PC-9 (cell line): ENCODE data around the gene NHSL1. TPM values are rescaled to one million over a fixed set of nuclear protein-coding genes. Genes with fewer than 3 reads are reported as not detected.
"Not testable (repeated sequence)": the region's sequence is repeated elsewhere in the genome, so short reads cannot be mapped to it uniquely, and the experiment has no call there.

Experiments
- BruUV-seq: library from RNA; stranded (reverse); fragments of 400-500 nt; replicated peaks from 2 replicates; lab custom pipeline; 2021; lab: Mats Ljungman, UMichigan
- CTCF ChIA-PET: fragments of 300-600 bp; sonication (Branson Sonifier 250); formaldehyde crosslinking; loops from one replicate; lab custom pipeline; 2022; ENCODE audit warnings: antibody characterized with exemption; lab: Charles Lee
- POLR2A ChIA-PET: fragments of 300-600 bp; sonication (Branson Sonifier 250); formaldehyde crosslinking; loops from one replicate; lab custom pipeline; 2022; ENCODE audit warnings: antibody characterized with exemption; ENCODE audit not compliant: unreplicated experiment; lab: Charles Lee
- DNase-seq, 2 experiments: peaks; one replicate each; pipeline versions ENCODE4 v3.0.0 to v3.0.0-alpha.2; 2015 to 2022; ENCODE audit warnings: mixed read lengths in 1 of 2
- H2AFZ ChIP-seq: fragments of 200-600 bp; sonication (generic); 2 replicates; pipeline ENCODE4 v1.8.1; 2017; ENCODE audit warnings: antibody characterized with exemption
- H3F3A ChIP-seq: fragments of 200-600 bp; sonication (generic); 2 replicates; pipeline ENCODE4 v1.8.1; 2017; ENCODE audit warnings: antibody characterized with exemption, mild to moderate bottlenecking, low read depth; ENCODE audit not compliant: insufficient read depth
- H3K27ac ChIP-seq: fragments of 200-600 bp; sonication (generic); 2 replicates; pipeline ENCODE4 v1.6.1; 2016; ENCODE audit warnings: mixed run types
- H3K27me3 ChIP-seq: fragments of 200-600 bp; sonication (generic); 2 replicates; pipeline ENCODE4 v1.6.1; 2016; ENCODE audit warnings: low read depth, mixed run types; ENCODE audit not compliant: insufficient read depth
- H3K36me3 ChIP-seq: fragments of 200-600 bp; sonication (generic); 2 replicates; pipeline ENCODE4 v1.6.1; 2016; ENCODE audit warnings: low read depth, mixed run types
- H3K4me1 ChIP-seq: fragments of 200-600 bp; sonication (generic); replicated peaks from 2 replicates; pipeline ENCODE4 v1.6.1; 2016; ENCODE audit warnings: mixed run types; ENCODE audit not compliant: insufficient read depth
- H3K4me2 ChIP-seq: fragments of 200-600 bp; sonication (generic); 2 replicates; pipeline ENCODE4 v1.6.1; 2017; ENCODE audit warnings: mixed run types
- H3K4me3 ChIP-seq: fragments of 200-600 bp; sonication (generic); 2 replicates; pipeline ENCODE4 v1.6.1; 2016; ENCODE audit warnings: mixed run types
- H3K79me2 ChIP-seq: fragments of 200-600 bp; sonication (generic); 2 replicates; pipeline ENCODE4 v1.6.1; 2017; ENCODE audit warnings: low read depth, mixed run types
- H3K9me2 ChIP-seq: fragments of 200-600 bp; sonication (generic); 2 replicates; pipeline ENCODE4 v1.8.1; 2017; ENCODE audit warnings: mild to moderate bottlenecking; ENCODE audit not compliant: insufficient read depth
- H3K9me3 ChIP-seq: fragments of 200-600 bp; sonication (generic); 2 replicates; pipeline ENCODE4 v1.8.1; 2016; ENCODE audit warnings: low read depth; ENCODE audit not compliant: insufficient read depth
- H4K20me1 ChIP-seq: fragments of 200-600 bp; sonication (generic); 2 replicates; pipeline ENCODE4 v1.8.1; 2017; ENCODE audit not compliant: insufficient read depth
- EZH2 ChIP-seq: fragments of 200-600 bp; sonication (generic); IDR thresholded peaks from 2 replicates; pipeline ENCODE4 v1.8.0; 2017; ENCODE audit warnings: antibody characterized with exemption, low read depth
- intact Hi-C: fragments of 100-400 bp; cut with micrococcal nuclease; formaldehyde crosslinking; loops from one replicate; pipeline ENCODE4 v1.10.0; 2022; ENCODE audit not compliant: unreplicated experiment
- total RNA-seq: library from RNA; stranded (reverse); gene quantifications from 2 replicates; pipeline ENCODE4 v1.2.3, GENCODE V29; 2021
- TF ChIP-seq, protein P1 (sequence below): fragments of 200-600 bp; sonication (generic); conservative IDR thresholded peaks from 2 replicates; pipeline ENCODE4 v1.6.1; 2017; ENCODE audit warnings: mixed run types, antibody characterized with exemption, mild to moderate bottlenecking, moderate library complexity

NHSL1 gene
- total RNA-seq, 1 experiment from 2014 or later = 17.5 TPM

DNA sequence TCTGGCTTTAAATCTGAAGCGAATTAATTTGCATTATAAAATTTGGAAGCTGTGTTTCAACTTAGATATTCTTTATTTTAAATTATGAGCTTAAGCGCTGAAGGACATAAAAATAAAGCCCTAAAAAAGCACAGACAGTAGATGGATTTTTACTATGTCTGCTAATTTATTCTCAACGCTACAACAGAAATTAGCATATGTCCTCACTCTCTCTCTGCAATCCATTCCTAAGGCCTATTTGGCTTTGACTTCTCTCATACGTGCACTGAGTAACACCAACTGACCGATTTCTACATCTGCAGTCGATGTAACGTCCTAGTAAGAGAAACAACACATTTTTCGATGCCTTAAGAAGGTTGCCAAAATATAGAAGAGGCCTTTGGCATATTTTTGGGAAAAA, 71.6 kb downstream of the NHSL1 start:
- no peak overlapping the region for H3K4me2 ChIP-seq
- intact Hi-C loops = loop anchor here (2.0 kb wide), 2 partner anchors 81 to 311 kb away; no protein-coding TSS in a partner anchor
- H3K9me2 ChIP-seq = no peaks in the 10 kb centered on the region
- no peaks in the 10 kb centered on the region for H3K79me2 ChIP-seq
- BruUV-seq = no TSS peak
- CTCF ChIA-PET = interaction anchor here (0.7 kb wide), 1 partner anchor 258 kb away, joined by 4 read pairs; no protein-coding TSS in a partner anchor
- H3K4me3 ChIP-seq = no peak overlapping the region
- no peaks in the 10 kb centered on the region for H3K9me3 ChIP-seq
- no peaks in the 10 kb centered on the region for H3K36me3 ChIP-seq
- no peaks in the 10 kb centered on the region for H3K27me3 ChIP-seq
- POLR2A ChIA-PET = no interaction called here
- H3K4me1 ChIP-seq = peaks cover 8% of the 10 kb centered on the region; the same call in 1 of the 2 replicates
- no peak overlapping the region for H2AFZ ChIP-seq
- H3F3A ChIP-seq = peaks cover 8% of the 10 kb centered on the region
- H4K20me1 ChIP-seq = no peaks in the 10 kb centered on the region
- TF ChIP-seq, protein P1, sequence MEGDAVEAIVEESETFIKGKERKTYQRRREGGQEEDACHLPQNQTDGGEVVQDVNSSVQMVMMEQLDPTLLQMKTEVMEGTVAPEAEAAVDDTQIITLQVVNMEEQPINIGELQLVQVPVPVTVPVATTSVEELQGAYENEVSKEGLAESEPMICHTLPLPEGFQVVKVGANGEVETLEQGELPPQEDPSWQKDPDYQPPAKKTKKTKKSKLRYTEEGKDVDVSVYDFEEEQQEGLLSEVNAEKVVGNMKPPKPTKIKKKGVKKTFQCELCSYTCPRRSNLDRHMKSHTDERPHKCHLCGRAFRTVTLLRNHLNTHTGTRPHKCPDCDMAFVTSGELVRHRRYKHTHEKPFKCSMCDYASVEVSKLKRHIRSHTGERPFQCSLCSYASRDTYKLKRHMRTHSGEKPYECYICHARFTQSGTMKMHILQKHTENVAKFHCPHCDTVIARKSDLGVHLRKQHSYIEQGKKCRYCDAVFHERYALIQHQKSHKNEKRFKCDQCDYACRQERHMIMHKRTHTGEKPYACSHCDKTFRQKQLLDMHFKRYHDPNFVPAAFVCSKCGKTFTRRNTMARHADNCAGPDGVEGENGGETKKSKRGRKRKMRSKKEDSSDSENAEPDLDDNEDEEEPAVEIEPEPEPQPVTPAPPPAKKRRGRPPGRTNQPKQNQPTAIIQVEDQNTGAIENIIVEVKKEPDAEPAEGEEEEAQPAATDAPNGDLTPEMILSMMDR = no peak
- no peak for TF ChIP-seq EZH2
- no peak overlapping the region for H3K27ac ChIP-seq
- no peak for DNase-seq

DNA sequence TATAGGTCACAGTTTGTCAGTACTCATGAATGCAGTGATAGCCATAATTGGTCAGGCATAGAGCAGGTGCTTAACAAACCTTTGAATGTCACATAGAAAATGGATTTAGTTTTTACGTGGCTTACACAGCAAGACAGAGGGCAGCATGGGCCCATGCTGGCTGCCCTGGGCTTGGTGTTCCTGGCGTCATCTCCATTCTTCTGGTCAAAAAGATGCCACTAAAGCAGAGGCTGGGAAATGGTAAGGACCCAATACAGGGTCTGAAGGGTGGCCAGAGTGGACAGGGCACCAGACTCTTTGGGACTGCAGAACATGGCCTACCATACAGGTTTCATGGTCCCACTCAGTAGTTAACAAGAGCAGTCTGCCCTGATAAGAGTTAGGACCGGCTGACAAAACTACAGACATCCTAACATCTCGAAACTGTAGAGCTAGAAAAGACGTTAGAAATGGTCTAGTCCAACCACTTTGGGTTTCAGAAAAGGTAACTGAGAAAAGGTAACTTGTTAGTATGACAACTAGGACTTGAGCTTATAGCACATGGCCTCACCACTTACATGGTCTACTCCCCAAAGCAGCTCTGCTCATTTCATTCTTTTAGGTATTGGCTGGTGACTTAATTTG, 72.7 kb downstream of the NHSL1 start:
- Histone ChIP-seq H3K9me3 (no peaks in the 10 kb centered on the region), H3K9me2 (no peaks in the 10 kb centered on the region), H3K4me1 (peaks cover 10% of the 10 kb centered on the region; the same call in 1 of the 2 replicates), H3K27ac (no peak overlapping the region), H2AFZ (no peak overlapping the region), H3K4me2 (no peak overlapping the region), H3K79me2 (no peaks in the 10 kb centered on the region), H4K20me1 (no peaks in the 10 kb centered on the region), H3F3A (peaks cover 8% of the 10 kb centered on the region), H3K36me3 (no peaks in the 10 kb centered on the region), H3K4me3 (no peak overlapping the region), H3K27me3 (no peaks in the 10 kb centered on the region)
- no peak for TF ChIP-seq EZH2
- TF ChIP-seq, protein P1 = no peak
- no TSS peak for BruUV-seq
- ChIA-PET POLR2A (no interaction called here), CTCF (no interaction called here)
- no peak for DNase-seq
- intact Hi-C loops = no loop called here

DNA sequence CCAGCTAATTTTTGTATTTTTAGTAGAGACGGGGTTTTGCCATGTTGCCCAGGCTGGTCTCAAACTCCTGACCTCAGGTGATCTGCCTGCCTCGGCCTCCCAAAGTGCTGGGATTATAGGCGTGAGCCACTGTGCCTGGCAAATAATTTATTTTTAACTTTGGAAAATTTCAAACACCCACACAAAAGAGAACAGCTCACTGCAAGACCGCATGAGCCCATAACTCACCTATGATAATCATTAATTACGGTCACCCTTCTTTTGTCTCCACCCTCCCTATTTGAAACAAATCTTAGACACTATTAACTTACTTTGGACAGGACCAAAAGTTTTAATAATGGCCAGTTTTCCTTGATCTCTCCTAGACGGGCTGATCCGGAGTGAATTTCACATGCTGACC, 74.0 kb downstream of the NHSL1 start:
- H4K20me1 ChIP-seq, CTCF ChIA-PET, BruUV-seq, H3K36me3 ChIP-seq, H3K4me3 ChIP-seq, H3K27ac ChIP-seq, DNase-seq, H3F3A ChIP-seq, H3K9me2 ChIP-seq, H3K4me1 ChIP-seq, intact Hi-C loops, H3K4me2 ChIP-seq, POLR2A ChIA-PET, H3K9me3 ChIP-seq, H3K79me2 ChIP-seq, H3K27me3 ChIP-seq, H2AFZ ChIP-seq: not testable (repeated sequence)
